GF-D8 (cell line): ENCODE measurements around the gene UBE2O.

Source experiments
- DNase-seq: peaks from one replicate; lab custom pipeline; 2025; lab: John Stamatoyannopoulos, UW

The UBE2O gene

GRCh38 chr17:76345377-76345974 is 107.5 kb downstream of the UBE2O start:
- no peak for DNase-seq

DNA sequence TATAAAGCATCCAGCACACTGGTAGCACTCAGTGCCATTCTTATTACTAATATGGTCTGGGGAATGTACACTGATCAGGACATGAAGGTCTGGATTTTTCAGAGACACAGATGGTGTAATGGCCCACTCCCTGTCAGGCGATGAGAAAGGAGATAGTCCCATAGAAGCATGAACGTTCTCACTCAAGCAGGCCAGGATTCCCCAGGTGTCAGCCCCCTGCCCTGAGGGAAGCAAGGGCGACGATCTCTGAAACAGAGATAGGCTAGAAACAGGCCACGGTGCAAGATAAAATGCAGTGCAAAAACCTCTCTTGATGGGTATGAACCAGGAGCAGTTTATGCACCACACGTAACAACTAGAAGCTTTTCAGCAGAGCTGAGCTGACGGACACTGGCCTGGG is 109.8 kb downstream of the UBE2O start:
- DNase-seq = no peak

GRCh38 chr17:76341301-76341700 is 111.7 kb downstream of the UBE2O start:
- no peak for DNase-seq
